Neural progenitor cell (in vitro differentiated cells): ENCODE data around the gene ABHD2.

Experiments
- CTCF ChIP-seq: fragments of 200-600 bp; sonication (generic); IDR thresholded peaks from 2 replicates; pipeline ENCODE4 v1.5.1; 2017; ENCODE audit warnings: antibody characterized with exemption, mild to moderate bottlenecking
- EZH2 ChIP-seq: fragments of 200-600 bp; sonication (generic); IDR thresholded peaks from 2 replicates; pipeline ENCODE4 v1.6.1; 2017; ENCODE audit warnings: antibody characterized with exemption, mild to moderate bottlenecking, moderate library complexity

DNA sequence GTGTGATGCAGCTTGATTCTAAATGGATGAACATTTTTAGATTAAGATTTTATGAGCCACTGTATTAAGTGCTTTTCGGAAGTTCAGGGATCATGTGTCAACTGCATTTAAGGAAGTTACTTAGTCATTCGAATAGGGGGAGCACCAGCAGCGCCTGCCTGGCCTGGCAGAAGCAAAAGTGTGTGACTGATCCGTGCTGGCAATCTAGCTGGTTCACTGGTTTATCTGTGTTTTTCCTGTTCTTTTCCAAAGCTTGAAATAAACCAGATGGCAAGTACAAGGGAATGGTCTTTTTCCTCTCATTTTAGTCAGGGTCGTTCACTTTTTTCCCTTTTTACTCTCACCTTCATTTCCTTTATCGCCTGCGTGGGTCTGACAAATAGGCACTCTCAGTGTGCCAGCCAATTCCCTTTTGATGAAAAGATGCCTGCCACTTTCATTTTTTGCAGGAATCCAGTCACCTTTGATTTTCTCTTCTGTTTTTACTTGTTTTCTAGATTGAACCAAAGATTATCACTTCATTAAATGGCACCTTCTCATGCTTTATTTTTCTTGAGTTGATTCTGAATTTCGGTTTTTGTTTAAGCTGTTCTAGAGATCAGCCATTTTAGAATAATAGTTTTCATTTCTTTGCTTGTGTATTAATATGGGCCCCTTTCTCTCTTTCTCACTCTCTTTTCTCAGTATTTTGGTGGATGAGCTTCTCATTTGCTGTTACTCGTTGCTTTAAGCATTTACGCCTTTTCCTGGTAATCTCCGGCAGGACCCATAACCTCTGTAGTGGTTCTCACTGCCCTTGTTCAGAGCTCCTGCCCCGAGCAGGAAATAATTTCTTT lies 2.8 kb downstream of the ABHD2 start:
- TF ChIP-seq CTCF = no peak
- no peak for TF ChIP-seq EZH2
